ENCODE measurements around the gene TAOK2. TPM values are rescaled to one million over a fixed set of nuclear protein-coding genes. Genes with fewer than 3 reads are reported as not detected.

Gene TAOK2
- total and polyA plus RNA-seq, 2 donors from 2014 or later: 19.6 to 54.3 TPM

GRCh38 chr16:29971304-29971703 is 2.4 kb upstream of the TAOK2 start:
- intact Hi-C loops (cut with DNase I): no loop called here
- Histone ChIP-seq H3K4me1 (ENCODE audit: control insufficient read depth in 2 of 3, insufficient read depth in 2 of 3, low read depth in 1 of 3, low read length in 3 of 3) (peaks cover 0 to 19% (median 9%) of the 10 kb centered on the region in 3 donors), H3K27ac (ENCODE audit: low read depth in 2 of 2, low read length in 2 of 2) (no peak overlapping the region), H3K36me3 (ENCODE audit: control insufficient read depth in 2 of 3, insufficient read depth in 3 of 3, low read length in 3 of 3) (peaks cover 3 to 19% (median 5%) of the 10 kb centered on the region in 3 donors), H3K27me3 (ENCODE audit: control insufficient read depth, insufficient read depth, low read length) (no peaks in the 10 kb centered on the region), H3K9me3 (ENCODE audit: control insufficient read depth in 2 of 3, insufficient read depth in 1 of 3, low read length in 3 of 3) (no peaks in the 10 kb centered on the region), H3K4me3 (ENCODE audit: low read length in 3 of 3) (no peak overlapping the region), H3K9ac (ENCODE audit: low read length in 3 of 3) (no peak overlapping the region)
- TF ChIP-seq CTCF (IDR thresholded peaks at IDR 0.05; ENCODE audit: borderline replicate concordance, extremely low read depth, insufficient read depth): no peak
- DNase-seq (no peak), FAIRE-seq (no peak)

DNA sequence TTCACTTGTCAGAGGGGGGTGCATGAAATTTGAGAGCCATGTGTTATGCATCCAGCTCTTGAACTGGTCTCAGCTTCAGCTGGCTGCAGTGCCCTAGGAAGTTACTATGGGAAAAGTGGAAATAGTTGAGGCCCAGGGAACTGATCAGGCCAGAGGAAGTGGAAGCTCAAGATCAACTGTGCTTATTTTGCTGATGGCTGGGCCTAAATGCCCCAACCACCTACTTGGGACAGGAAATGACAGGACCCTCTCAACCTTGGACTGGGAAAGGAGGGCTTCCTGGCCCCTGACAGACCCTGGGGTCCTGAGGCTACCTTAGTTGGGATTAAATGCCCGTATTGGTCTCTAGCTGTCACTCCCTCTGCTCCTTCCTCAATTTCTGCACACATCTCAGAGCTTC is 1.2 kb upstream of the TAOK2 start:
- FAIRE-seq: no peak
- Histone ChIP-seq H3K9ac (ENCODE audit: low read length in 3 of 3) (no peak overlapping the region), H3K27ac (ENCODE audit: low read depth in 2 of 2, low read length in 2 of 2) (no peak overlapping the region), H3K36me3 (ENCODE audit: control insufficient read depth in 2 of 3, insufficient read depth in 3 of 3, low read length in 3 of 3) (peaks cover 3 to 19% (median 6%) of the 10 kb centered on the region in 3 donors), H3K27me3 (ENCODE audit: control insufficient read depth, insufficient read depth, low read length) (no peaks in the 10 kb centered on the region), H3K4me3 (ENCODE audit: low read length in 3 of 3) (no peak overlapping the region), H3K9me3 (ENCODE audit: control insufficient read depth in 2 of 3, insufficient read depth in 1 of 3, low read length in 3 of 3) (no peaks in the 10 kb centered on the region), H3K4me1 (ENCODE audit: control insufficient read depth in 2 of 3, insufficient read depth in 2 of 3, low read depth in 1 of 3, low read length in 3 of 3) (peaks cover 3 to 25% (median 9%) of the 10 kb centered on the region in 3 donors)
- DNase-seq: no peak
- TF ChIP-seq CTCF (IDR thresholded peaks at IDR 0.05; ENCODE audit: borderline replicate concordance, extremely low read depth, insufficient read depth): no peak
- intact Hi-C loops (cut with DNase I): no loop called here

DNA sequence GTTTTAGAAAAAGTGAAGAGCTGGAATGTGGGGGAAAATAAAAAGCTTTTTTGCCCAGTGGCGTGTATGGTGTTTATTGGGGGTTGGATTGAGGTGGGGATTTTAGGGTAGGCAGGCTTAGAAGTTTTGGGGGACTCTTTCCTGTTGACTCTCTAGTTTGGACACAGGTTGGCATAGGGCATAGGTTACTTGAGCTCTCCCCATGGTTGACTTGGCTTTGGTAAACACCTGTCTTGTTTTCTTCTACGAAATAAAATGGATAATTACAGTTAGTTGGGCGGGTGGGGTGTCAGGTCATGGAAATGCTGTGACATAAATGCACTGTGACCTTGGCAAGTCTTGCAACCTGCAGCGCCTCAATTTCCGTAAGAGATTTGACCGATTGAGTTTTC is 680 bp upstream of the TAOK2 start:
- Histone ChIP-seq H3K4me1 (ENCODE audit: control insufficient read depth in 2 of 3, insufficient read depth in 2 of 3, low read depth in 1 of 3, low read length in 3 of 3) (peaks cover 3 to 25% (median 9%) of the 10 kb centered on the region in 3 donors), H3K9ac (ENCODE audit: low read length in 3 of 3) (no peak overlapping the region), H3K36me3 (ENCODE audit: control insufficient read depth in 2 of 3, insufficient read depth in 3 of 3, low read length in 3 of 3) (peaks cover 3 to 17% (median 10%) of the 10 kb centered on the region in 3 donors), H3K4me3 (ENCODE audit: low read length in 3 of 3) (no peak overlapping the region), H3K9me3 (ENCODE audit: control insufficient read depth in 2 of 3, insufficient read depth in 1 of 3, low read length in 3 of 3) (no peaks in the 10 kb centered on the region), H3K27me3 (ENCODE audit: control insufficient read depth, insufficient read depth, low read length) (no peaks in the 10 kb centered on the region), H3K27ac (ENCODE audit: low read depth in 2 of 2, low read length in 2 of 2) (no peak overlapping the region)
- DNase-seq (no peak), FAIRE-seq (no peak)
- no peak for TF ChIP-seq CTCF (IDR thresholded peaks at IDR 0.05; ENCODE audit: borderline replicate concordance, extremely low read depth, insufficient read depth)
- intact Hi-C loops (cut with DNase I): no loop called here
